ENCODE measurements around the gene ITPR2. TPM values are rescaled to one million over a fixed set of nuclear protein-coding genes. Genes with fewer than 3 reads are reported as not detected.

Gene ITPR2
- polyA plus RNA-seq, 2 of the 4 experiments (the other 2 are of a cell fraction), result 3.1 to 8.1 TPM

DNA sequence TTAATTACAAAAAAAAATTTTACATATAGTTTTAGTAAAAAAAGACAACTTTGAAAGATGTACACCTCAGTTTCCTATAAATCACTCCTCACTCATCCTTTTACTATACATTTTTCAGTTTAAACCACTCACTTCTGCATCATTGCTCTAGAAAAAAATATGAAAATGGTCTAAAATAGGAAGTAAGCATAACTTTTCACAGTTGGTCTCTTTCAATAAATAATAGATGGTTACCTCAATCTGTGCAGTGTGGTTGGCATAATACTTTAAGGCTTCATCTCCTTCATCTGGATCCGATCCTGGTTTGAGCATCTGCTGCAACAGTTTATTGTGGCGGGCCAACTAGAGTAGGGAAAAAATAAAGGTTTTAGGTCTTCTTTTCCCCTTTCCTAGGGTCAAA is 389.7 kb downstream of the ITPR2 start:
- Histone ChIP-seq H3K9me3 (no peaks in the 10 kb centered on the region), H3K4me1 (no peaks in the 10 kb centered on the region), H3K4me2 (no peak overlapping the region), H3K4me3 (no peak overlapping the region), H3K27ac (no peak overlapping the region)
- TF ChIP-seq EHMT2 (IDR thresholded peaks at IDR 0.05; ENCODE audit: low read depth) (no peak), REST (IDR thresholded peaks at IDR 0.05) (no peak), CBX2 (IDR thresholded peaks at IDR 0.05; ENCODE audit: borderline replicate concordance, low read depth) (no peak), HES2 (IDR thresholded peaks at IDR 0.05) (no peak), POLR2A (IDR thresholded peaks at IDR 0.05; ENCODE audit: low read length) (no peak), PHF8 (IDR thresholded peaks at IDR 0.05; ENCODE audit: borderline replicate concordance, low read depth) (no peak), CTCF (IDR thresholded peaks at IDR 0.05) (no peak), NPAS2 (CRISPR knock-in tag; IDR thresholded peaks at IDR 0.05; ENCODE audit: borderline replicate concordance) (no peak), ESRRA (IDR thresholded peaks at IDR 0.05; ENCODE audit: borderline replicate concordance, low read length) (no peak), ZSCAN20 (CRISPR knock-in tag; IDR thresholded peaks at IDR 0.05) (no peak), TP53 (CRISPR knock-in tag; IDR thresholded peaks at IDR 0.05) (no peak), SMC3 (IDR thresholded peaks at IDR 0.05) (no peak), BHLHE40 (IDR thresholded peaks at IDR 0.05; ENCODE audit: low read depth, low read length) (no peak), CBX8 (IDR thresholded peaks at IDR 0.05) (no peak), CEBPB (IDR thresholded peaks at IDR 0.05) (no peak)
- TF ChIP-seq, protein P1, sequence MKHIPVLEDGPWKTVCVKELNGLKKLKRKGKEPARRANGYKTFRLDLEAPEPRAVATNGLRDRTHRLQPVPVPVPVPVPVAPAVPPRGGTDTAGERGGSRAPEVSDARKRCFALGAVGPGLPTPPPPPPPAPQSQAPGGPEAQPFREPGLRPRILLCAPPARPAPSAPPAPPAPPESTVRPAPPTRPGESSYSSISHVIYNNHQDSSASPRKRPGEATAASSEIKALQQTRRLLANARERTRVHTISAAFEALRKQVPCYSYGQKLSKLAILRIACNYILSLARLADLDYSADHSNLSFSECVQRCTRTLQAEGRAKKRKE (CRISPR knock-in tag; IDR thresholded peaks at IDR 0.05; ENCODE audit: low read depth), result no peak
- TF ChIP-seq, protein P2, sequence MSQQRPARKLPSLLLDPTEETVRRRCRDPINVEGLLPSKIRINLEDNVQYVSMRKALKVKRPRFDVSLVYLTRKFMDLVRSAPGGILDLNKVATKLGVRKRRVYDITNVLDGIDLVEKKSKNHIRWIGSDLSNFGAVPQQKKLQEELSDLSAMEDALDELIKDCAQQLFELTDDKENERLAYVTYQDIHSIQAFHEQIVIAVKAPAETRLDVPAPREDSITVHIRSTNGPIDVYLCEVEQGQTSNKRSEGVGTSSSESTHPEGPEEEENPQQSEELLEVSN (IDR thresholded peaks at IDR 0.05; ENCODE audit: borderline replicate concordance, low read depth), result no peak
- TF ChIP-seq, protein P3, sequence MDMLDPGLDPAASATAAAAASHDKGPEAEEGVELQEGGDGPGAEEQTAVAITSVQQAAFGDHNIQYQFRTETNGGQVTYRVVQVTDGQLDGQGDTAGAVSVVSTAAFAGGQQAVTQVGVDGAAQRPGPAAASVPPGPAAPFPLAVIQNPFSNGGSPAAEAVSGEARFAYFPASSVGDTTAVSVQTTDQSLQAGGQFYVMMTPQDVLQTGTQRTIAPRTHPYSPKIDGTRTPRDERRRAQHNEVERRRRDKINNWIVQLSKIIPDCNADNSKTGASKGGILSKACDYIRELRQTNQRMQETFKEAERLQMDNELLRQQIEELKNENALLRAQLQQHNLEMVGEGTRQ (IDR thresholded peaks at IDR 0.05), result no peak
- TF ChIP-seq, protein P4, sequence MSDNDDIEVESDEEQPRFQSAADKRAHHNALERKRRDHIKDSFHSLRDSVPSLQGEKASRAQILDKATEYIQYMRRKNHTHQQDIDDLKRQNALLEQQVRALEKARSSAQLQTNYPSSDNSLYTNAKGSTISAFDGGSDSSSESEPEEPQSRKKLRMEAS (IDR thresholded peaks at IDR 0.05), result no peak
- CTCF ChIA-PET, result no interaction called here
- POLR2A ChIA-PET, result no interaction called here
- whole genome bisulfite sequencing (ENCODE audit: missing lambda C conversion rate), result 99% methylated on average over 2 of the region's 2 CpGs
- ATAC-seq (no peak), DNase-seq (ENCODE audit: low read depth in 1 of 2, low spot score in 1 of 2) (no peak), FAIRE-seq (no peak)

DNA sequence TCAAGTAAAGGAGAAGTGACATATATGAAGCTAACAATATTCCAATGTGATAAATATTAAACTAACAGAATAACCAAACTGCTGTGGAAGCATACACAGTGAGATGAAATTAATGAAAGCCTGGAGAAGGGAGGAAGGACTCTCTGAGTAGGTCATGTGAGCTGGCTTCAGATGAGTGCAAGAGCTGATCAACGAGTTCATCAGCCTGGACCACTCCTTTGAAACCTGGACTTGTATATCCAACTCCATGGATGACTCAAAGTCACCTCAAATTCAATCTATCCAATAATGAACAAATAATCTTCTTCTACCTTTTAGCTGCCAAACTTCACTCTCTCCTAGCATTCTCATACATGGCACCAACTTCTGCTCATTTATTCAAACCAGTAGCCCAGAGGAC is 391.6 kb downstream of the ITPR2 start:
- 24% methylated on average over 1 of the region's 1 CpG for WGBS (ENCODE audit: missing lambda C conversion rate)
- H3K9me3 ChIP-seq, result no peaks in the 10 kb centered on the region
- FAIRE-seq (no peak), DNase-seq (ENCODE audit: low read depth in 1 of 2, low spot score in 1 of 2) (no peak), ATAC-seq (no peak)
- TF ChIP-seq MAFK (IDR thresholded peaks at IDR 0.05; ENCODE audit: partially characterized antibody) (no peak), RAD21 (conservative IDR thresholded peaks at IDR 0.05 in 1 of 2, IDR thresholded peaks at IDR 0.05 in 1 of 2) (no peak), HOXB5 (CRISPR knock-in tag; IDR thresholded peaks at IDR 0.05) (no peak), HOXB13 (CRISPR knock-in tag; IDR thresholded peaks at IDR 0.05; ENCODE audit: low read depth) (no peak), CBX2 (IDR thresholded peaks at IDR 0.05; ENCODE audit: borderline replicate concordance, low read depth) (no peak)
- TF ChIP-seq, protein P4 (IDR thresholded peaks at IDR 0.05), result no peak
- H3K27ac ChIP-seq, result no peak overlapping the region
- H3K4me3 ChIP-seq, result no peak overlapping the region
- ChIA-PET CTCF (interaction anchor here (1.1 to 1.5 kb wide), 2 partner anchors 210 to 344 kb away, joined by 3 to 6 read pairs; no protein-coding TSS in a partner anchor), POLR2A (no interaction called here)
- H3K4me1 ChIP-seq, result no peaks in the 10 kb centered on the region
- H3K4me2 ChIP-seq, result no peak overlapping the region

Measured in A549 (cell line).